Thyroid gland (tissue), 4 donors: ENCODE data around the gene ANKS1A.
"Not testable (repeated sequence)": the region's sequence is repeated elsewhere in the genome, so short reads cannot be mapped to it uniquely, and the experiment has no call there.

Experiments used
- POLR2A ChIP-seq, 2 donors: fragments of 450-650 bp; IDR thresholded peaks; one replicate each; pipeline ENCODE4 v1.6.1; 2017; ENCODE audit warnings: antibody characterized with exemption in 2 of 2, mild to moderate bottlenecking in 2 of 2, moderate library complexity in 1 of 2
- TF ChIP-seq, protein P1 (sequence below), 6 experiments: fragments of 200-600 bp in 3 of 6; fragments of 450-650 bp in 3 of 6; sonication (generic) in 3 of 6; IDR thresholded peaks; one replicate each; pipeline ENCODE4 v1.5.1; 2016 to 2019; ENCODE audit warnings: antibody characterized with exemption in 6 of 6, mild to moderate bottlenecking in 2 of 6, inconsistent platforms in 1 of 6, moderate library complexity in 1 of 6

DNA sequence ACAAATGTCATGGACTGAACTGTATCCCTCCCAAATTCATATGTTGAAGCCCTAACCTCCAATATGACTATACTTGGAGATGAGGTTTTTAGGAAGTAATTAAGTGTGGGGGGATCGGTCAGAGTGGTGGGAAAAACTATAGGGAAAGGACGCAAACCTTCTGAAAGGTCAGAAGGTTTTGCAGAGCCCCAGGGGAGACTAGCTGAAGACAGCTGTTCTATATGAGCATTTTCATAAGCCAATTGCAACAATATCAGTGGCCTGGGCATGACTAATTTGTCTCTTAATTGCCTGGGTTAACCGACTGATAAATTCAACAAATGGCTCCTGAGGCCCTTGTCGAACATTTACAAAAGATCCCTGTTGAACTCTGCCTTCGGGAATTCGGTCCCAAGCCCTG is 217.0 kb downstream of the ANKS1A start:
- not testable (repeated sequence) for TF ChIP-seq POLR2A (IDR thresholded peaks at IDR 0.05)
- TF ChIP-seq, protein P1, sequence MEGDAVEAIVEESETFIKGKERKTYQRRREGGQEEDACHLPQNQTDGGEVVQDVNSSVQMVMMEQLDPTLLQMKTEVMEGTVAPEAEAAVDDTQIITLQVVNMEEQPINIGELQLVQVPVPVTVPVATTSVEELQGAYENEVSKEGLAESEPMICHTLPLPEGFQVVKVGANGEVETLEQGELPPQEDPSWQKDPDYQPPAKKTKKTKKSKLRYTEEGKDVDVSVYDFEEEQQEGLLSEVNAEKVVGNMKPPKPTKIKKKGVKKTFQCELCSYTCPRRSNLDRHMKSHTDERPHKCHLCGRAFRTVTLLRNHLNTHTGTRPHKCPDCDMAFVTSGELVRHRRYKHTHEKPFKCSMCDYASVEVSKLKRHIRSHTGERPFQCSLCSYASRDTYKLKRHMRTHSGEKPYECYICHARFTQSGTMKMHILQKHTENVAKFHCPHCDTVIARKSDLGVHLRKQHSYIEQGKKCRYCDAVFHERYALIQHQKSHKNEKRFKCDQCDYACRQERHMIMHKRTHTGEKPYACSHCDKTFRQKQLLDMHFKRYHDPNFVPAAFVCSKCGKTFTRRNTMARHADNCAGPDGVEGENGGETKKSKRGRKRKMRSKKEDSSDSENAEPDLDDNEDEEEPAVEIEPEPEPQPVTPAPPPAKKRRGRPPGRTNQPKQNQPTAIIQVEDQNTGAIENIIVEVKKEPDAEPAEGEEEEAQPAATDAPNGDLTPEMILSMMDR (IDR thresholded peaks at IDR 0.05): not testable (repeated sequence)
